HFFc6 (cell line): ENCODE results near the gene A2ML1. TPM values are rescaled to one million over a fixed set of nuclear protein-coding genes. Genes with fewer than 3 reads are reported as not detected.

Experiments used
- DNase-seq: peaks from one replicate; pipeline ENCODE4 v3.0.0-alpha.2; 2018
- H3K27ac Mint-ChIP-seq: 2 replicates; pipeline ENCODE4 v1.8.0; 2020; ENCODE audit warnings: mild to moderate bottlenecking, mixed read lengths
- H3K27me3 Mint-ChIP-seq: 2 replicates; pipeline ENCODE4 v1.8.0; 2021; ENCODE audit warnings: mild to moderate bottlenecking, moderate library complexity, mixed read lengths; ENCODE audit not compliant: insufficient read depth
- H3K36me3 Mint-ChIP-seq: 2 replicates; pipeline ENCODE4 v1.8.0; 2021; ENCODE audit warnings: low read depth, mixed read lengths
- H3K4me1 Mint-ChIP-seq: 2 replicates; pipeline ENCODE4 v1.8.0; 2020; ENCODE audit warnings: low read depth, mixed read lengths
- H3K4me3 Mint-ChIP-seq: 2 replicates; pipeline ENCODE4 v1.8.0; 2020; ENCODE audit warnings: mild to moderate bottlenecking, moderate library complexity, mixed read lengths
- H3K9me3 Mint-ChIP-seq: 2 replicates; pipeline ENCODE4 v1.8.0; 2020; ENCODE audit warnings: mild to moderate bottlenecking, mixed read lengths
- total RNA-seq, 6 experiments: library from RNA; stranded (reverse); fragmentation: NEBNext Ultra II Directional; extraction: Animal tissue kit (Norgen Biotek cat#: 25700); gene quantifications; 2 replicates in 1 of 6; 3 replicates in 5 of 6; pipeline ENCODE4 v1.2.3, GENCODE V29; 2021
- TF ChIP-seq, protein P1 (sequence below): fragments of 200-600 bp; sonication (generic); IDR thresholded peaks from 2 replicates; pipeline ENCODE4 v1.5.0; 2021; ENCODE audit warnings: antibody characterized with exemption, mild to moderate bottlenecking

A2ML1 gene
- total RNA-seq, 6 experiments from 2014 or later = not detected

DNA sequence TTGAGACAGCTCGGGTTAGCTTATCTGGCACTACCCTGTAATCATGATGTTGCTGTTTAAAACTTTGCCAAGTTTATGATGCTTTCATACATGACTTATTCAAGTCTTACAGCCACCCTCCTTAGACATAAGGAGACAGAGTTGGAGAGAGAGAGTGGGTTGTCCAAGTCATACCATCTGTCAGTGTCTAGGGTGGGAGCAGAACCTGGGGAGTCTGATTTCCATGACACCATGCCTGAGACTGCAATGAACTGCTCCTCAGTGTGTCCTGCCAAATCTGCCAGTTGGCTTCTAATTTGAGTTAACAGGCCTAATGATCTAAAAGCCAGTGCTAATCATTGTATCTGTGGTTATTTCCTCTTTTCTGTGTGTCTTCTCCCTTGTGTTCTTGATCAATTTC lies 48.2 kb downstream of the A2ML1 start:
- Mint-ChIP-seq H3K27me3 (peaks cover 7% of the 10 kb centered on the region), H3K9me3 (no peaks in the 10 kb centered on the region), H3K4me3 (no peak overlapping the region), H3K27ac (no peak overlapping the region), H3K4me1 (no peaks in the 10 kb centered on the region), H3K36me3 (no peaks in the 10 kb centered on the region)
- no peak for DNase-seq
- TF ChIP-seq, protein P1, sequence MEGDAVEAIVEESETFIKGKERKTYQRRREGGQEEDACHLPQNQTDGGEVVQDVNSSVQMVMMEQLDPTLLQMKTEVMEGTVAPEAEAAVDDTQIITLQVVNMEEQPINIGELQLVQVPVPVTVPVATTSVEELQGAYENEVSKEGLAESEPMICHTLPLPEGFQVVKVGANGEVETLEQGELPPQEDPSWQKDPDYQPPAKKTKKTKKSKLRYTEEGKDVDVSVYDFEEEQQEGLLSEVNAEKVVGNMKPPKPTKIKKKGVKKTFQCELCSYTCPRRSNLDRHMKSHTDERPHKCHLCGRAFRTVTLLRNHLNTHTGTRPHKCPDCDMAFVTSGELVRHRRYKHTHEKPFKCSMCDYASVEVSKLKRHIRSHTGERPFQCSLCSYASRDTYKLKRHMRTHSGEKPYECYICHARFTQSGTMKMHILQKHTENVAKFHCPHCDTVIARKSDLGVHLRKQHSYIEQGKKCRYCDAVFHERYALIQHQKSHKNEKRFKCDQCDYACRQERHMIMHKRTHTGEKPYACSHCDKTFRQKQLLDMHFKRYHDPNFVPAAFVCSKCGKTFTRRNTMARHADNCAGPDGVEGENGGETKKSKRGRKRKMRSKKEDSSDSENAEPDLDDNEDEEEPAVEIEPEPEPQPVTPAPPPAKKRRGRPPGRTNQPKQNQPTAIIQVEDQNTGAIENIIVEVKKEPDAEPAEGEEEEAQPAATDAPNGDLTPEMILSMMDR = no peak

- Mint-ChIP-seq H3K27me3 (peaks cover 8% of the 10 kb centered on the region), H3K9me3 (no peaks in the 10 kb centered on the region), H3K4me1 (no peaks in the 10 kb centered on the region), H3K27ac (no peak overlapping the region), H3K4me3 (no peak overlapping the region), H3K36me3 (no peaks in the 10 kb centered on the region)
- DNase-seq = no peak
- TF ChIP-seq, protein P1 = no peak
Observed at GRCh38 chr12:8871068-8871467, 48.6 kb downstream of the A2ML1 start.

DNA sequence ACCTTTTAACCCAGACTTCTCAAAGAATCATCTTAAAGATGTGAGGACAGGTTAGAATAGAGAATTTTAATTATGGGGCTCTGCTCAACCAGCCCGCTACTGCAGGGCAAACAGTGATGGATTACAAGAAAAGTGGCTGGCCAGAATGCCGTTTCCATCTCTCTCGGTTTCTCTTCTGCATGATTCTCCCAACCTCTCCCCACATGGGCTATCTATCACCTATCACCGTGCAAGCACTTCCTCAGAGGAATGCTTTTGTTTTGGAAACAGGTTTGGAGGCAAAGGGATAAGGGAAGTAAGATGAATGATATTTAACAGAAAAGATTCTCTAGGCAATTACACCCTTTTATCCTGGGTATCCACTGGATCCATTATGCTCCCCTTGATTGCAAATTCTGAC lies 54.5 kb downstream of the A2ML1 start:
- Mint-ChIP-seq H3K9me3 (no peaks in the 10 kb centered on the region), H3K4me3 (no peak overlapping the region), H3K4me1 (no peaks in the 10 kb centered on the region), H3K36me3 (no peaks in the 10 kb centered on the region), H3K27me3 (peaks cover 12% of the 10 kb centered on the region), H3K27ac (no peak overlapping the region)
- no peak for DNase-seq
- TF ChIP-seq, protein P1 = no peak

DNA sequence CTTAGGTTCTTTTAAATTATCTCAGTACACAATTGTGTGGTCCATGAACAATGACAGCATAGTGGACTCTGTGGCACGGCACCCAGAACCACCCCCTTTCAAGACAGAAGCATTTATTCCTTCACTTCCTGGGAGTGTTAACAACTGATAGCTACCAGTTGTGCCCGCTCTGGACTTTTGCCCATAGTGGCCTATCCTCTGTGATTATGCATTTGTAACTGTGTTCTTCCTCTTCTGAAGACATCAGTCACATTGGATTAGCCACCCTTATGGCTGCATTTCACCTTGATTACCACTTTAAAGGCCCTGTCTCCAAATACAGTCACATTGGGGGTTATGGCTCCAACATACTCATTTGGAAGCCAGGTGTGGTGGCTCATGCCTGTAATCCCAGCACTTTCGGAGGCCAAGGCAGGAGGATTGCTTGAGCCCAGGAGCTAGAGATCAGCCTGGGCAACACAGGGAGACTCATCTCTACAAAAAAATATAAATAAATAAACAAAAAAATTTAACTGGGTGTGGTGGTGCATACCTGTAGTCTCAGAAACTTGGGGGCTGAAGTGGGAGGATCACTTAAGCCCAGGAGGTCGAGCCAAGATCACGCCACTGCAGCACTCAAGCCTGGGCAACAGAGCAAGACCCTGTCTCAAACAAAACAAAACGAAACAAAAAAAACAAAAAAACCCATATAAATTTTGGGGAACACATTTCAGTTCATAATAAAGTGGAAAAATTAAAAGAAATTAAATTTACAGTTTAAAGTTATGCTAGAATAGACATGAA lies 64.3 kb downstream of the A2ML1 start:
- H3K27me3 Mint-ChIP-seq = peaks cover 11% of the 10 kb centered on the region
- TF ChIP-seq, protein P1 = no peak
- no peak overlapping the region for H3K27ac Mint-ChIP-seq
- DNase-seq = no peak
- no peaks in the 10 kb centered on the region for H3K9me3 Mint-ChIP-seq
- no peaks in the 10 kb centered on the region for H3K36me3 Mint-ChIP-seq
- H3K4me3 Mint-ChIP-seq = no peak overlapping the region
- no peaks in the 10 kb centered on the region for H3K4me1 Mint-ChIP-seq

GRCh38 chr12:8887285-8887715 lies 64.9 kb downstream of the A2ML1 start:
- H3K27me3 Mint-ChIP-seq = peaks cover 11% of the 10 kb centered on the region

More at GRCh38 chr12:8887285-8887715, 64.9 kb downstream of the A2ML1 start:
- Mint-ChIP-seq H3K27ac (no peak overlapping the region), H3K4me3 (no peak overlapping the region), H3K36me3 (no peaks in the 10 kb centered on the region), H3K4me1 (no peaks in the 10 kb centered on the region), H3K9me3 (no peaks in the 10 kb centered on the region)
- TF ChIP-seq, protein P1 = no peak
- DNase-seq = no peak
